A549 treated with dexamethasone at 1 μM for 4 hours (cell line): ENCODE results near the gene COX7A2L. TPM values are rescaled to one million over a fixed set of nuclear protein-coding genes. Genes with fewer than 3 reads are reported as not detected.

Source experiments
- total RNA-seq: library from RNA; stranded (reverse); fragments of 200-300 nt; extraction: Qiagen RNA extraction; gene quantifications from 5 replicates; pipeline ENCODE4 v1.2.3, GENCODE V29; 2022

The COX7A2L gene, protein sequence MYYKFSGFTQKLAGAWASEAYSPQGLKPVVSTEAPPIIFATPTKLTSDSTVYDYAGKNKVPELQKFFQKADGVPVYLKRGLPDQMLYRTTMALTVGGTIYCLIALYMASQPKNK
- total RNA-seq = 150 to 177 TPM (median 157 TPM) in 5 replicates

DNA sequence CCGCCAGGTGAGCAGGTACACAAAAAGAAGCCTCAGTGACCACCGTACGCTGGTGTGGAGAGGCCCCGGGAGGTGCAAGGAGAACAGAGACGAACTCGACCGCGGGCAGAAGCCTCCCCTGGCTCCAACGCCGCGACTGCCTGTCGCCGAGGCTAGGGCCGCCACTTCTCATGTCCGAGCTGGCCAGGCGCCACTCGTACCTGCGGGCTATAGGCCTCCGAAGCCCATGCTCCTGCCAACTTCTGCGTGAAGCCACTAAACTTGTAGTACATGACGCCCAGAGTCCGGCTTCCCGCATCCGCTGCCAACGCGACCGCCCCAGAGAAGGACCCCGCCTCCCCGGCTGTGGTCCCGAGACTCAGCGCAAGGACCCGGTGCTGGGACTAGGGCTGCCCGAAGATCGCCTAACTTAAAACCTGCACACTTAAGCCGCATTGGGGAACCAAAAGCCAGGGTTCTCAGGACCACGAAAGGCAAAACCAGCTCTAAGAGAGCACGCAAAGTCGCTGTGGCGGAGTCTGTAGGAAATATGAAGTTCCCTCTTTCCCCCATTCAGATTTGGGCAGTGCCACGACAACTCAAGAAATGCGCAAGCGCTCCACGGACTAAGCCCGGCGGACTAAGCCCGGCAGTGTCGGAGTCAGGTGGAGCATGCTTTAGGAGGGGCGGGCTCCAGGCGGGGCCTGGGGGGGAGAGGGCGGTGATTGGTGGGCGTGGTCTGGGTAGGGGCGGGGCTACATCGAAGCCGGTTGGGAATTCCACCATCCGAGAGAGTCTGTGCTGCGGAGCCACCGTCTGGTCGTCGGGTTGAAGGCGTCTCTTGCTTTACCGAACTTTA lies at the start of gene COX7A2L:
TSS of gene COX7A2L (minus strand) at position 328 of the 838 bp plus-strand sequence. CDS start at position 272, 56 bp downstream.

Other genes starting within 250 kb of the COX7A2L start
- gene EML4, start 191.9 kb downstream of the COX7A2L start, total RNA-seq = 24.1 to 33.5 TPM (median 29.6 TPM) in 5 replicates
- gene KCNG3, start 132.8 kb upstream of the COX7A2L start, total RNA-seq = 0.41 to 0.73 TPM (median 0.54 TPM) in 5 replicates
- gene MTA3, start 207.4 kb upstream of the COX7A2L start, total RNA-seq = 31.3 to 35.1 TPM (median 33.2 TPM) in 5 replicates